Neuron (in vitro differentiated cells): ENCODE results near the gene CATSPERD.
A peak's percentile ranks its signal among the peaks of the same experiment; 100 is the strongest.

ENCODE experiments used
- H2AFZ ChIP-seq: one replicate; pipeline ENCODE4 v1.6.1; 2013; ENCODE audit warnings: low read depth, mild to moderate bottlenecking, inconsistent platforms, low read length, moderate library complexity
- H3K27me3 ChIP-seq: one replicate; pipeline ENCODE4 v1.6.1; 2013; ENCODE audit warnings: low read length; ENCODE audit not compliant: insufficient read depth
- H3K36me3 ChIP-seq: one replicate; pipeline ENCODE4 v1.6.1; 2013; ENCODE audit warnings: low read length; ENCODE audit not compliant: insufficient read depth
- H3K4me1 ChIP-seq: one replicate; pipeline ENCODE4 v1.6.1; 2013; ENCODE audit warnings: low read length; ENCODE audit not compliant: insufficient read depth
- H3K4me3 ChIP-seq: 2 replicates; pipeline ENCODE4 v1.5.1; 2013; ENCODE audit warnings: mild to moderate bottlenecking, low read length, moderate library complexity
- H3K9me3 ChIP-seq: one replicate; pipeline ENCODE4 v1.6.1; 2013; ENCODE audit warnings: low read length

Gene CATSPERD, protein sequence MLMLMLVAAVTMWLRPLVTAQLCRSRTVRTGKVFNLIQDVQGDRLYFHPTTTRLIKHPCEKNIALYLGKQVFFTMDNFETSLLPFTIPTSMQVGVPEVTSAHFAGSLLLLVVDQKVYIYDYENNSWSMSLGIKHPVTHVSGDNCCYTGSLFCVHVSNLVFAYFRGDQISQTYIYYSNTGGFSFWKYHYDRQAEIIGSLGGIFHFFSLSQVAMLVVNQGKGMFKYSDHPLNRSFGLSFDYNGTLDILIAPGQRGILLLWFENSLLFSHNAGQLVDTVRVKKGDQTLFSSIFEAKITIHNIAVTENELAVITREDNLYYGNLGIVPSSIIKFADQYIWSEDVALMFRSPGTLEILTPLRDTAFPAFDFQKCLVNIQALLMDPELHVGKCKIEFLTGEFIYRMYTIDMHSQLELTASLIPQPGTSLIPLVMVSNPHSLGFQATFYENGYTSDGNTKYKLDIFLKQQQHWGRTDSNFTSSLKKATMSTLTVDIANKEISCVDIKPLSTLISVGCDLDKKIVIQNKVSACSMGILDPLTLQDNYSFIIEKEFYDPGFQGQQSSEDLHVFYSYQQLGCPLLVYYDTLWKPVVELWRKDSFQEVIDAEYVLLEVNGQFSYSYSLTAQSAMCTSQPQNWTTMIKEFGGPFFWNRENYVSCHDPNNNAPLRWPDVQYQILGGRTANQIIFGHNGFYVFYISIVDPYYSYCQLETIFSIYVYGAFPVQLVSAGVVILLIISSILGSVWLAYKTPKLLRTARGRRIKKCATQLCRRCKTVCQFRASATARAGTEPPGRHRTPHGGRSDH

GRCh38 chr19:5719961-5720790, at the start of gene CATSPERD, which contains the start of gene LONP1:
Gene CATSPERD, plus strand, starts transcription at chr19:5720637. Its CDS starts 101 bp downstream, at chr19:5720738.
Gene LONP1, minus strand, starts transcription at chr19:5720146. Its CDS starts 14 bp downstream, at chr19:5720132.
- Histone ChIP-seq H3K9me3 (no peaks in the 10 kb centered on the region), H3K27me3 (no peaks in the 10 kb centered on the region), H3K36me3 (peaks cover 7% of the 10 kb centered on the region), H3K4me1 (peaks cover 12% of the 10 kb centered on the region), H3K4me3 (peak within 1 kb of the TSS; percentile 83), H2AFZ (peak within 1 kb of the TSS; percentile 65)

- peaks cover 42% of the 10 kb centered on the region for H3K36me3 ChIP-seq
- H3K4me3 ChIP-seq, result no peak overlapping the region
- H3K27me3 ChIP-seq, result no peaks in the 10 kb centered on the region
These were observed 48.8 kb upstream of the CATSPERD start for GRCh38 chr19:5671600-5671999.

DNA sequence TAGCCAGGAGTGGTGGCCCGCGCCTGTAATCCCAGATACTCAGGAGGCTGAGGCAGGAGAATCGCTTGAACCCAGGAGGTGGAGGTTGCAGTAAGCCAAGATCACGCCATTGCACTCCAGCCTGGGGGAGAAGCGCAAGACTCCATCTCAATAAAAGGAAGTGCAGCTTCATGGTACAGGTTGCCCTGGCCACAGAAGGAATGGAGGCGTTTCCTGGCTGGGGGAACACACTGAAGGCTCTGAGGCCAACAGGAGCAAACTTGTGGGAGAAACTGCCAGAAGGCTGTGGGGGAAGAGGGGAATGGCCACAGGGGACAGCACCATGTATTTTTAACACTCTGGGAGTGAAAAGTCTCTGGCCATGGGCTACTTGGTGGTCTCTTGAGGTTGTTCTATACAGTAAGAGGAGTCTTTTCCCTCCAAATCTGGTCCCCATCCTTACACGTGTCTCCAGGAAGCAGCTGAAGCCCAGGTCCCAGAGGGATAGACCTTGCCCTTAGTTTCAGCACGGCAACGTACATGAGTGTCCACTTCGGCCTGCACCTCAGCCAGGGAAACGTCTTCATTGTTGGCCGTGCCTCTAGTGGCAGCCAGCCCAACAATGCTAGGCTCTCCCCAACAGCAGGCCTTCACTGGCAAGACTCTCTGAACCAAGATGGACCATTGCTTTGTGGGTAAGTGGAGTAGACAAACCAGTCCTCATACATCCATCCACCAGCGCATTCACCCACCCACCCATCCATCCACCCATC, 47.6 kb upstream of the CATSPERD start:
- Histone ChIP-seq H2AFZ (no peak overlapping the region), H3K27me3 (no peaks in the 10 kb centered on the region), H3K4me3 (no peak overlapping the region), H3K9me3 (no peaks in the 10 kb centered on the region), H3K4me1 (no peaks in the 10 kb centered on the region), H3K36me3 (peaks cover 32% of the 10 kb centered on the region)

More at GRCh38 chr19:5671600-5671999, 48.8 kb upstream of the CATSPERD start:
- H2AFZ ChIP-seq, result no peak overlapping the region
- no peaks in the 10 kb centered on the region for H3K4me1 ChIP-seq
- no peaks in the 10 kb centered on the region for H3K9me3 ChIP-seq

- Histone ChIP-seq H3K9me3 (no peaks in the 10 kb centered on the region), H3K27me3 (no peaks in the 10 kb centered on the region), H3K36me3 (peaks cover 29% of the 10 kb centered on the region), H2AFZ (no peak overlapping the region), H3K4me1 (no peaks in the 10 kb centered on the region), H3K4me3 (no peak overlapping the region)
These were observed 46.7 kb upstream of the CATSPERD start for GRCh38 chr19:5673752-5674151.

GRCh38 chr19:5674714-5675113, 45.7 kb upstream of the CATSPERD start:
- Histone ChIP-seq H3K4me3 (no peak overlapping the region), H3K36me3 (peaks cover 19% of the 10 kb centered on the region), H3K9me3 (no peaks in the 10 kb centered on the region), H3K4me1 (peaks cover 5% of the 10 kb centered on the region), H3K27me3 (no peaks in the 10 kb centered on the region), H2AFZ (no peak overlapping the region)

- Histone ChIP-seq H3K4me3 (no peak overlapping the region), H3K9me3 (no peaks in the 10 kb centered on the region), H3K4me1 (peaks cover 7% of the 10 kb centered on the region), H3K36me3 (peaks cover 16% of the 10 kb centered on the region), H3K27me3 (no peaks in the 10 kb centered on the region), H2AFZ (no peak overlapping the region)
These were observed 44.2 kb upstream of the CATSPERD start for GRCh38 chr19:5676105-5676771.

DNA sequence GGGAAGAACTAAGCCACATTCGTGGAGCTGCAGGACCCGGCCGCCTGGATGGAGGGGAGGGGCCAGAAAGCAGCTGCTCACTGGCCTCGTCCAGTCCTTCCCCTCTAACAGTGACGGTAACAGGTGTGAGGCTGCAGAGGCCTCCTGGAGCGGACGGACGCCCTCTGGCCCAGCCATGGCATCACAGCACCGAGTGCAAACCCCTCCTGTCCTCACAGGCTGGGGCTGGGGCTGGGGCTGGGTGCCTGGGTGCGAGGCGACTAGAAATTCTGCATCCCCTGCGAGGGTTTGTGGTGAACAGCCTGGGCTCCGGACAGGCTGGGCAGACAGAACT, 43.7 kb upstream of the CATSPERD start:
- no peaks in the 10 kb centered on the region for H3K9me3 ChIP-seq
- no peak overlapping the region for H3K4me3 ChIP-seq

DNA sequence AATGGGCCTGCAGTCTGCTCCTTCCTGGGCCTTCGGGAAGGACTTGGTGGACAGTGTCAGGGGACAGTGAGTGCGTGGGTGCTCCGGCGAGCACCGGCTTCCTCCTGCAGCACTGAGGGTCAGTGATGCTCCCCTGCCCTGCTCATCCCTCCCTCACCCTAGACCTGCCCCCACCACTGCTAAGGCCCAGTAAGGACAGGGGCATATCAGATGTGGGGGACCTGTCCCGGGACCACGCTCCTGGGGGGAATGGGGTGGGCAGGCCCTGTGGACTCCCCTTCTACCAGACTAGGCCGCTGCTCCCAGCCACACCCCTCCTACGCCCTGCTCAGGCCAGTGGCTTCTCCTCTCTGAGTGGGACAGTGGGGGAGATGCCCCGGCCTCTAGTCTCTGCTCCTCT, 43.3 kb upstream of the CATSPERD start:
- Histone ChIP-seq H3K4me1 (peaks cover 15% of the 10 kb centered on the region), H3K9me3 (no peaks in the 10 kb centered on the region)

More for the DNA sequence above, 43.7 kb upstream of the CATSPERD start:
- Histone ChIP-seq H3K4me1 (peaks cover 11% of the 10 kb centered on the region), H2AFZ (no peak overlapping the region), H3K27me3 (no peaks in the 10 kb centered on the region), H3K36me3 (peaks cover 12% of the 10 kb centered on the region)

GRCh38 chr19:5677580-5677979, 42.9 kb upstream of the CATSPERD start:
- no peaks in the 10 kb centered on the region for H3K27me3 ChIP-seq
- no peak overlapping the region for H3K4me3 ChIP-seq
- H3K36me3 ChIP-seq, result peaks cover 8% of the 10 kb centered on the region
- H3K9me3 ChIP-seq, result no peaks in the 10 kb centered on the region
- H2AFZ ChIP-seq, result no peak overlapping the region
- peaks cover 18% of the 10 kb centered on the region for H3K4me1 ChIP-seq

More for the DNA sequence above, 43.3 kb upstream of the CATSPERD start:
- no peak overlapping the region for H3K4me3 ChIP-seq
- peaks cover 8% of the 10 kb centered on the region for H3K36me3 ChIP-seq
- H2AFZ ChIP-seq, result no peak overlapping the region
- no peaks in the 10 kb centered on the region for H3K27me3 ChIP-seq

- peaks cover 8% of the 10 kb centered on the region for H3K36me3 ChIP-seq
- H3K4me1 ChIP-seq, result peaks cover 18% of the 10 kb centered on the region
- no peak overlapping the region for H3K4me3 ChIP-seq
- H3K9me3 ChIP-seq, result no peaks in the 10 kb centered on the region
- H3K27me3 ChIP-seq, result no peaks in the 10 kb centered on the region
- H2AFZ ChIP-seq, result no peak overlapping the region
These were observed 42.2 kb upstream of the CATSPERD start for GRCh38 chr19:5678071-5678718.

- Histone ChIP-seq H3K9me3 (no peaks in the 10 kb centered on the region), H3K36me3 (peaks cover 10% of the 10 kb centered on the region), H2AFZ (no peak overlapping the region), H3K4me3 (peak overlapping the region; percentile 70), H3K27me3 (no peaks in the 10 kb centered on the region), H3K4me1 (peaks cover 18% of the 10 kb centered on the region)
These were observed 41.0 kb upstream of the CATSPERD start for GRCh38 chr19:5679289-5680083.
